Mesendoderm (in vitro differentiated cells): ENCODE results near the gene MFAP3L.

Experiments used
- DNase-seq: peaks from one replicate; pipeline ENCODE4 v3.0.0; 2013
- H2AK5ac ChIP-seq: 2 replicates; pipeline ENCODE4 v1.6.1; 2013; ENCODE audit warnings: low read length, inconsistent platforms
- H2BK120ac ChIP-seq: 2 replicates; pipeline ENCODE4 v1.6.1; 2013; ENCODE audit warnings: low read depth, mild to moderate bottlenecking, low read length, moderate library complexity, mixed read lengths
- H2BK15ac ChIP-seq: replicated peaks from 2 replicates; pipeline ENCODE4 v1.6.1; 2013; ENCODE audit warnings: low read depth, mild to moderate bottlenecking, moderate library complexity
- H2BK5ac ChIP-seq: 2 replicates; pipeline ENCODE4 v1.6.1; 2013; ENCODE audit warnings: low read length, inconsistent platforms
- H3K18ac ChIP-seq: 2 replicates; pipeline ENCODE4 v1.6.1; 2013; ENCODE audit warnings: mild to moderate bottlenecking, low read length, mixed read lengths
- H3K23ac ChIP-seq: one replicate; pipeline ENCODE4 v1.6.1; 2013; ENCODE audit warnings: low read length
- H3K27ac ChIP-seq: 2 replicates; pipeline ENCODE4 v1.5.1; 2013; ENCODE audit warnings: low read depth, mild to moderate bottlenecking, inconsistent platforms, low read length, moderate library complexity
- H3K27me3 ChIP-seq: 2 replicates; pipeline ENCODE4 v1.6.1; 2013; ENCODE audit warnings: low read length, control low read depth, mild to moderate bottlenecking, inconsistent platforms; ENCODE audit not compliant: insufficient read depth, poor library complexity
- H3K36me3 ChIP-seq: 2 replicates; pipeline ENCODE4 v1.6.1; 2013; ENCODE audit warnings: low read length, inconsistent platforms; ENCODE audit not compliant: control insufficient read depth, insufficient read depth
- H3K4ac ChIP-seq: one replicate; pipeline ENCODE4 v1.6.1; 2013; ENCODE audit warnings: low read depth, mild to moderate bottlenecking, low read length, moderate library complexity
- H3K4me1 ChIP-seq: 2 replicates; pipeline ENCODE4 v1.6.1; 2013; ENCODE audit warnings: low read depth, low read length, inconsistent platforms; ENCODE audit not compliant: control insufficient read depth
- H3K4me2 ChIP-seq: 2 replicates; pipeline ENCODE4 v1.6.1; 2013; ENCODE audit warnings: low read length
- H3K4me3 ChIP-seq: 2 replicates; pipeline ENCODE4 v1.5.1; 2013; ENCODE audit warnings: mild to moderate bottlenecking, low read length
- H3K56ac ChIP-seq: one replicate; pipeline ENCODE4 v1.6.1; 2013; ENCODE audit warnings: low read length
- H3K79me1 ChIP-seq: 2 replicates; pipeline ENCODE4 v1.6.1; 2013; ENCODE audit warnings: low read length, inconsistent platforms
- H3K79me2 ChIP-seq: 2 replicates; pipeline ENCODE4 v1.6.1; 2013; ENCODE audit warnings: mild to moderate bottlenecking, low read length; ENCODE audit not compliant: control insufficient read depth, insufficient read depth
- H3K9ac ChIP-seq: 2 replicates; pipeline ENCODE4 v1.6.1; 2013; ENCODE audit warnings: low read length, inconsistent platforms
- H4K5ac ChIP-seq: one replicate; pipeline ENCODE4 v1.6.1; 2013; ENCODE audit warnings: low read length
- H4K8ac ChIP-seq: one replicate; pipeline ENCODE4 v1.6.1; 2013; ENCODE audit warnings: low read depth, mild to moderate bottlenecking, control low read depth, low read length, moderate library complexity
- WGBS: extraction: QIAGEN DNeasy Blood & Tissue Kit; methylation state at CpG from one replicate; pipeline ENCODE4 v1.1.7; 2013; ENCODE audit warnings: low lambda C conversion rate, missing lambda C conversion rate; ENCODE audit not compliant: insufficient coverage; ENCODE audit errors: extremely low coverage; 5-methylcytosine and 5-hydroxymethylcytosine counted together

The MFAP3L gene

GRCh38 chr4:169985881-169986280 lies 40.3 kb downstream of the MFAP3L start:
- no peak overlapping the region for H3K56ac ChIP-seq
- H3K4me1 ChIP-seq = no peaks in the 10 kb centered on the region
- no peak overlapping the region for H3K18ac ChIP-seq
- H2BK5ac ChIP-seq = no peak overlapping the region
- no peak overlapping the region for H3K23ac ChIP-seq
- no peaks in the 10 kb centered on the region for H3K27me3 ChIP-seq
- H3K4me2 ChIP-seq = no peak overlapping the region
- no peaks in the 10 kb centered on the region for H3K79me1 ChIP-seq
- H2AK5ac ChIP-seq = no peak overlapping the region
- H3K27ac ChIP-seq = no peak overlapping the region
- no peak overlapping the region for H2BK15ac ChIP-seq
- H3K36me3 ChIP-seq = no peaks in the 10 kb centered on the region
- H3K4me3 ChIP-seq = no peak overlapping the region
- no peaks in the 10 kb centered on the region for H3K79me2 ChIP-seq
- H3K9ac ChIP-seq = no peak overlapping the region
- no peak overlapping the region for H4K5ac ChIP-seq
- no peak overlapping the region for H2BK120ac ChIP-seq
- DNase-seq = no peak
- H3K4ac ChIP-seq = no peak overlapping the region
- WGBS = no CpG with 5 or more reads among the region's 2 CpGs
- H4K8ac ChIP-seq = no peak overlapping the region

GRCh38 chr4:169984745-169985144 lies 41.5 kb downstream of the MFAP3L start:
- Histone ChIP-seq H2AK5ac (no peak overlapping the region), H3K4me3 (no peak overlapping the region), H3K79me1 (no peaks in the 10 kb centered on the region), H4K8ac (no peak overlapping the region), H3K56ac (no peak overlapping the region), H3K4me2 (no peak overlapping the region), H3K27me3 (no peaks in the 10 kb centered on the region), H4K5ac (no peak overlapping the region), H3K36me3 (no peaks in the 10 kb centered on the region), H3K18ac (no peak overlapping the region), H3K9ac (no peak overlapping the region), H3K27ac (no peak overlapping the region), H3K23ac (no peak overlapping the region), H2BK15ac (no peak overlapping the region), H3K79me2 (no peaks in the 10 kb centered on the region), H2BK120ac (no peak overlapping the region), H3K4me1 (no peaks in the 10 kb centered on the region), H3K4ac (no peak overlapping the region), H2BK5ac (no peak overlapping the region)
- no peak for DNase-seq
- no CpG with 5 or more reads among the region's 4 CpGs for WGBS

- Histone ChIP-seq H3K27me3 (no peaks in the 10 kb centered on the region), H3K4me2 (no peak overlapping the region), H3K23ac (no peak overlapping the region), H3K9ac (no peak overlapping the region), H2BK120ac (no peak overlapping the region), H3K4me3 (no peak overlapping the region), H3K4me1 (no peaks in the 10 kb centered on the region), H2BK15ac (no peak overlapping the region), H4K8ac (no peak overlapping the region), H3K27ac (no peak overlapping the region), H3K79me1 (no peaks in the 10 kb centered on the region), H3K56ac (no peak overlapping the region), H2AK5ac (no peak overlapping the region), H3K79me2 (no peaks in the 10 kb centered on the region), H3K18ac (no peak overlapping the region), H3K36me3 (no peaks in the 10 kb centered on the region), H4K5ac (no peak overlapping the region), H2BK5ac (no peak overlapping the region), H3K4ac (no peak overlapping the region)
- no CpG with 5 or more reads among the region's 3 CpGs for WGBS
- DNase-seq = no peak
Measured at GRCh38 chr4:169984173-169984572, 42.0 kb downstream of the MFAP3L start.

- Histone ChIP-seq H3K27ac (no peak overlapping the region), H2BK120ac (no peak overlapping the region), H3K4me2 (no peak overlapping the region), H3K56ac (no peak overlapping the region), H3K4me1 (peaks cover 5% of the 10 kb centered on the region), H3K4ac (no peak overlapping the region), H3K4me3 (no peak overlapping the region), H3K36me3 (no peaks in the 10 kb centered on the region), H3K79me2 (no peaks in the 10 kb centered on the region), H3K9ac (no peak overlapping the region), H3K27me3 (no peaks in the 10 kb centered on the region), H2BK5ac (no peak overlapping the region), H3K18ac (no peak overlapping the region), H2AK5ac (no peak overlapping the region), H4K5ac (no peak overlapping the region), H2BK15ac (no peak overlapping the region), H4K8ac (no peak overlapping the region), H3K23ac (no peak overlapping the region), H3K79me1 (no peaks in the 10 kb centered on the region)
- WGBS = no CpG with 5 or more reads among the region's 1 CpG
- peak; percentile 54 for DNase-seq
Measured at GRCh38 chr4:169976951-169977350, 49.2 kb downstream of the MFAP3L start.

- Histone ChIP-seq H3K56ac (no peak overlapping the region), H4K5ac (no peak overlapping the region), H3K4me2 (no peak overlapping the region), H2AK5ac (no peak overlapping the region), H2BK5ac (no peak overlapping the region), H3K4me3 (no peak overlapping the region), H3K9ac (no peak overlapping the region), H3K27ac (no peak overlapping the region), H3K79me1 (no peaks in the 10 kb centered on the region), H3K36me3 (no peaks in the 10 kb centered on the region), H3K79me2 (no peaks in the 10 kb centered on the region), H2BK15ac (no peak overlapping the region), H3K4ac (no peak overlapping the region), H3K23ac (no peak overlapping the region), H2BK120ac (no peak overlapping the region), H4K8ac (no peak overlapping the region), H3K18ac (no peak overlapping the region), H3K27me3 (no peaks in the 10 kb centered on the region), H3K4me1 (peaks cover 5% of the 10 kb centered on the region)
- no CpG with 5 or more reads among the region's 14 CpGs for WGBS
- no peak for DNase-seq
Measured at GRCh38 chr4:169975838-169976796, 50.1 kb downstream of the MFAP3L start.
